Measurements from ENCODE around the gene L3MBTL2.
"Not testable (repeated sequence)": the region's sequence is repeated elsewhere in the genome, so short reads cannot be mapped to it uniquely, and the experiment has no call there.

Gene L3MBTL2

DNA sequence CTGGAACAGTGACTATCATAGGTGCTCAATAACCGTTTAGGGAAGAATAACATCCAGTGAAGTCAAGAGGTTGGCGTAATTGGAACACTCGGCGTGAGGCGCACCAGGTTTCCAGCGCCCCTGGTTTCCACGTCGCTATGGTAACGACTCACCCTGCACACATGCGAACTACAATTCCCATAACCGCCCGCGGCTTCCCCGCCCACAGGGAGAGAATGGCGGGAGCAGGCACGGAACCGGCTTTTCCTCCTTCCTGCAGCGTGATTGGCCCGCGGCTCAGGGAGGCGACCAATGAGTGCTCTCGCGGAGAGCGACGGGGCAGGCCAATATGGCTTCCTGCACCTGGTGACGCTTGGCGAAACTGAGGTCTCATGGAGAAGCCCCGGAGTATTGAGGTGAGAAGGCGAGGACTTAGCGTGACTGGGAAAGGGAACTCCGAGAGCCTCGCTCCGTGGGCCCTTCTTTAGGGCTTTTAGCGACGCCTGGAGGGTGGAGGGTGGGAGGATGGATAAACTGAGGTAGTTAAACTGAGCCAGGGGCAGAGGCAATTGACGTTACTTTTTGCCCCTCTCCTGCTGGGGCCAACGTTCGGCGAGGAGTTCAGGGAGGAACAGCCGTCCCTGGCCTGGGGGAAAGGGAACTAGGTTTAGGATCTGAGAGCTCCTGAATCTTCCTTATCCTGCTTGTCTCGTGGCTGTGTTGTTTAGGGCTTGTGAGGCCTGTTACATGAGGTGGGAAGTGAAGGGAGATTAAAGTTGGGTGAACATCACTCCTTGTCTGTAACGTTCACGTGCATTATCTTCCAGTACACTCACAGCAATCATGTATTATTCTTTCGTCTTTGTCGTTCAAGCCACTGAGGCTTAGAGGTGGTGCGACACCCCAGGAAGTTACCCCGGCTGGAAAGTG, at the start of gene L3MBTL2:
Gene L3MBTL2 (plus strand): TSS at position 321 of the 909 bp plus-strand sequence. CDS start 51 bp downstream, at position 372.
- peak; percentile 100 for DNase-seq (ENCODE audit: low spot score)

DNA sequence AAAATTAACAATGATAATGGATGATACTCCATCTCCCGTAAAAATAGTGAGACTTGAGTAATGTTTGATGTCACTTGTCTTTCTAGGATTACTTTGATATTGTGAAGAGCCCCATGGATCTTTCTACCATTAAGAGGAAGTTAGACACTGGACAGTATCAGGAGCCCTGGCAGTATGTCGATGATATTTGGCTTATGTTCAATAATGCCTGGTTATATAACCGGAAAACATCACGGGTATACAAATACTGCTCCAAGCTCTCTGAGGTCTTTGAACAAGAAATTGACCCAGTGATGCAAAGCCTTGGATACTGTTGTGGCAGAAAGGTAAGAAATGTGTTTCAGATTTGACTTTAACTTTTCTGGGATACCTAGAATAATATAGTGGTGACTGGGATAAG, 48.0 kb upstream of the L3MBTL2 start:
- DNase-seq (ENCODE audit: low spot score), result no peak

DNA sequence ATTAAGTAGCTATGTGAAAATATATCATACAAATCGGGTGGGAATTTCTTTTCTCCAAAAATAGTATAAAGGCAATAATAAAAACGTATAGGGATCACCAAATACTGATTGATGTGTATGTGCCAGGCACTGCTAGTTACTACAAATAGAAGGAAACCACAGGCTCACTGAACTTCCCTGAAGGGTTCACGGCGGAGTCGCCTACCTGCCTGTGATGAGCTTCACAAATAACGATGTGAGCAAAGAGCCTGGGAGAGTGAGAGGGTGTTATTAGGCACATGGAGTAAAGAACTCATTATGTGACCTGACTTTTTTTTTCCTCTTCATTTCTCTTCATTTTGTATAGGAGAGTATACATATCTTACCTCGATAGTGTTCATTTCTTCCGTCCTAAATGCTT, 36.0 kb upstream of the L3MBTL2 start:
- DNase-seq (ENCODE audit: low spot score), result no peak

DNA sequence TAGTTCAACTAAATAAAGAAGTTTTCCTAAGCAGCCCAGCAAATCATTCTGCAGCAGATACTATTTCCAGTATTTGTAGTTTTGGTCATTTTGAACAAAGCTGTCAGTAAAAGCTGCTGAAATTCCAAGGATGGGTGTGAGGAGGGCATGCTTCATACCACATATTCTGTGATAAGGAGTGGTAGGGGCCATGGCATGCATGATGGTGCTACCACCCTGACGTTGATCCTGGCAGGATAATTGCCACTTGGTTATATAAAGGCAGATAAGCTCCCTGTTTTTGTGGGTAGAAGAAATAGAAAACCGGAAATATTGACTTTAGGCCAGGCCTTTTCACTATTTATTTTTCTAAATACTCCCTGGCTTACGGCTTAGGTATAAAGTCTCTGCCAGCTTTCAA, 33.1 kb upstream of the L3MBTL2 start:
- no peak for DNase-seq (ENCODE audit: low spot score)

DNA sequence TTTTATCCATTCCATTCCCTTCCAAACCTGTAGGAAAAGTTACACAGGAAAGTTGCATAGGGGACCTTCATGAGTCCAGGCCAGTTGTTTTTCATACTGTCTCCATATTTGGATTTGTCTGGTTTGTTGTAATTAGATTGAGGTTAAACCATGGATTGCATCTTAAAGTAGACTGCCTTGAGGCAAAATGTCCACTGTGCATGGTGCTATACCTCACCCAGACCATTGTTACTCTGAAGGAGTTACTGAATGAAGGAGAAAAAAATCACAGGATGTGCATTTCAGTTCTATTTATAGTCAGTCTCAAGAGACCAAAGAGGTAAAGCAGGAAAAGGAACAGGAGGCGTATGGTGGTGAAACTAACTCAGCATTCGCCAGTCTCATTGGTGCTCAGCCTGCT, 29.6 kb upstream of the L3MBTL2 start:
- DNase-seq (ENCODE audit: low spot score), result no peak

DNA sequence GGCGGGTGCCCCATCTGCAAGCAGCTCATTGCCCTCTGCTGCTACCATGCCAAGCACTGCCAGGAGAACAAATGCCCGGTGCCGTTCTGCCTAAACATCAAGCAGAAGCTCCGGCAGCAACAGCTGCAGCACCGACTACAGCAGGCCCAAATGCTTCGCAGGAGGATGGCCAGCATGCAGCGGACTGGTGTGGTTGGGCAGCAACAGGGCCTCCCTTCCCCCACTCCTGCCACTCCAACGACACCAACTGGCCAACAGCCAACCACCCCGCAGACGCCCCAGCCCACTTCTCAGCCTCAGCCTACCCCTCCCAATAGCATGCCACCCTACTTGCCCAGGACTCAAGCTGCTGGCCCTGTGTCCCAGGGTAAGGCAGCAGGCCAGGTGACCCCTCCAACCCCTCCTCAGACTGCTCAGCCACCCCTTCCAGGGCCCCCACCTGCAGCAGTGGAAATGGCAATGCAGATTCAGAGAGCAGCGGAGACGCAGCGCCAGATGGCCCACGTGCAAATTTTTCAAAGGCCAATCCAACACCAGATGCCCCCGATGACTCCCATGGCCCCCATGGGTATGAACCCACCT, 28.0 kb upstream of the L3MBTL2 start:
- no peak for DNase-seq (ENCODE audit: low spot score)

DNA sequence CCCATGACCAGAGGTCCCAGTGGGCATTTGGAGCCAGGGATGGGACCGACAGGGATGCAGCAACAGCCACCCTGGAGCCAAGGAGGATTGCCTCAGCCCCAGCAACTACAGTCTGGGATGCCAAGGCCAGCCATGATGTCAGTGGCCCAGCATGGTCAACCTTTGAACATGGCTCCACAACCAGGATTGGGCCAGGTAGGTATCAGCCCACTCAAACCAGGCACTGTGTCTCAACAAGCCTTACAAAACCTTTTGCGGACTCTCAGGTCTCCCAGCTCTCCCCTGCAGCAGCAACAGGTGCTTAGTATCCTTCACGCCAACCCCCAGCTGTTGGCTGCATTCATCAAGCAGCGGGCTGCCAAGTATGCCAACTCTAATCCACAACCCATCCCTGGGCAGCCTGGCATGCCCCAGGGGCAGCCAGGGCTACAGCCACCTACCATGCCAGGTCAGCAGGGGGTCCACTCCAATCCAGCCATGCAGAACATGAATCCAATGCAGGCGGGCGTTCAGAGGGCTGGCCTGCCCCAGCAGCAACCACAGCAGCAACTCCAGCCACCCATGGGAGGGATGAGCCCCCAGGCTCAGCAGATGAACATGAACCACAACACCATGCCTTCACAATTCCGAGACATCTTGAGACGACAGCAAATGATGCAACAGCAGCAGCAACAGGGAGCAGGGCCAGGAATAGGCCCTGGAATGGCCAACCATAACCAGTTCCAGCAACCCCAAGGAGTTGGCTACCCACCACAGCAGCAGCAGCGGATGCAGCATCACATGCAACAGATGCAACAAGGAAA, 27.3 kb upstream of the L3MBTL2 start:
- no peak for DNase-seq (ENCODE audit: low spot score)

DNA sequence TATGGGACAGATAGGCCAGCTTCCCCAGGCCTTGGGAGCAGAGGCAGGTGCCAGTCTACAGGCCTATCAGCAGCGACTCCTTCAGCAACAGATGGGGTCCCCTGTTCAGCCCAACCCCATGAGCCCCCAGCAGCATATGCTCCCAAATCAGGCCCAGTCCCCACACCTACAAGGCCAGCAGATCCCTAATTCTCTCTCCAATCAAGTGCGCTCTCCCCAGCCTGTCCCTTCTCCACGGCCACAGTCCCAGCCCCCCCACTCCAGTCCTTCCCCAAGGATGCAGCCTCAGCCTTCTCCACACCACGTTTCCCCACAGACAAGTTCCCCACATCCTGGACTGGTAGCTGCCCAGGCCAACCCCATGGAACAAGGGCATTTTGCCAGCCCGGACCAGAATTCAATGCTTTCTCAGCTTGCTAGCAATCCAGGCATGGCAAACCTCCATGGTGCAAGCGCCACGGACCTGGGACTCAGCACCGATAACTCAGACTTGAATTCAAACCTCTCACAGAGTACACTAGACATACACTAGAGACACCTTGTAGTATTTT, 26.6 kb upstream of the L3MBTL2 start:
- DNase-seq (ENCODE audit: low spot score), result no peak

DNA sequence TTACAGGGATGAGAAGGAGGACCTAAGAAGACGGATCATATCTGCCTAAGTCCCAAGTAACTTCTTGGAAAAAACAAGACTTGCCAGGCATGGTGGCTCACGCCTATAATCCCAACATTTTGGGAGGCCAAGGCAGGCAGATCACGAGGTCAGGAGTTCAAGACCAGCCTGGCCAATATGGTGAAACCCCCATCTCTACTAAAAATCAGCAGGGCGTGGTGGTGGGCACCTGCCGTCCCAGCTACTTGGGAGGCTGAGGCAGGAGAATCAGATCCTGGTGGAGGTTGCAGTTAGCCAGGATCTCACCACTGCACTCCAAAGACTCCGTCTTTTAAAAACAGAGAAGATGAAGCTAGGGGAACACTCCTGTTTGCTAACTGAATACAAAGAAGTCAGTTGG, 24.8 kb upstream of the L3MBTL2 start:
- not testable (repeated sequence) for DNase-seq (ENCODE audit: low spot score)

DNA sequence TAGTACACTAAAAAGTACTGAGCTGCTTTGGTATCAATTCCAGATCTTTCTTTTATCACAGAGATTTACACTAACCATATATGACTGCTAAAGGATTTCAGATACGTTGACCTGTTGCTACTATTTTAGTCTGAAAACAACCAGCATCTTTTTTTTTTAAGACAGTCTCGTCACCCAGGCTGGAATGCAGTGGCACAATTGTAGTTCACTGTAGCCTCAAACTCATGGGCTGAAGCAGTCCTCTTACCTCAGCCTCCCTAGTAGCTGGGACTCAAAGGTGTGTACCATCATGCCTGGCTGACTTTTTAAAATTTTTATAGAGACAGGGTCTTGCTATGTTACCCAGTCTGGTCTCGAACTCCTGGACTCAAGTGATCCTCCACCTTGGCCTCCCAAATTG, 24.2 kb upstream of the L3MBTL2 start:
- no peak for DNase-seq (ENCODE audit: low spot score)

DNA sequence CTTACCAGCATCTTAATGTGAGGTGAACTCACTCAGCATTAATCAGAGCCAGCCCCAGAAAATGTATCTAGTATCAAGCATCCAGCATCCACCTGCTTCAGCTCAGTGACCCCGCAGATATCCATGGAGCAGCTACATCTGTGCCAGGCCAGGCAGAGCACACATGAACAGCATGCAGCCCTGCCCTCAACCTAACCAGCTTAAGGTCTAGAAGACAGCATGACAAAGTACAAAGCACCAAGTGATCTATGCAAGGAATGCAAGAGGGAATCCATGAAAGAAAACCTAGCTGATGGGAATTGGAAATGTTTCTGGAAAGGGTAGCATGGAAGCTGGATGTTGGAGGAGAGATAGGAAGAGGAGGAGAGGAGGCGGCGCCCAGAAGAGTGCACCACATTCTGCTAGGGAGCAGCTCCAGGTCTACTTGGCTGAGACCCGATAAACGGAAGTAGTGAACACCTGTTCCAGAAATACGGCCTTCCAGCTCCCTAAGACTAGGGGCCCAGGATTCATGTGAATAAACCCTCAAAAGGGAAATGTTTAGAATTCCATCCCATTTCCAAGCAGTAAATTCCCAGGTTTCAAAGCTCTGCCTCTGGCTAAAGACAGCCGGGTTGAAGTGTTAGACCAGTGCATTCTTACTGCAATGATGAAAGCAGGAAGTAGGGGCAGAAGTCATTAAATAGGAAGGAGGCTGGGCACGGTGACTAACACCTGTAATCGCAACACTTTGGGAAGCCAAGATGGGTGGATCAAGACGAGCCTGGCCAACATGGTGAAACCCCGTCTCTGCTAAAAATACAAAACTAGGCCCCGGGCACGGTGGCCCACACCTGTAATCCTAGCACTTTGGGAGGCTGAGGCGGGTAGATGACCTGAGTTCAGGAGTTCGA, 23.5 kb upstream of the L3MBTL2 start:
- no peak for DNase-seq (ENCODE audit: low spot score)

DNA sequence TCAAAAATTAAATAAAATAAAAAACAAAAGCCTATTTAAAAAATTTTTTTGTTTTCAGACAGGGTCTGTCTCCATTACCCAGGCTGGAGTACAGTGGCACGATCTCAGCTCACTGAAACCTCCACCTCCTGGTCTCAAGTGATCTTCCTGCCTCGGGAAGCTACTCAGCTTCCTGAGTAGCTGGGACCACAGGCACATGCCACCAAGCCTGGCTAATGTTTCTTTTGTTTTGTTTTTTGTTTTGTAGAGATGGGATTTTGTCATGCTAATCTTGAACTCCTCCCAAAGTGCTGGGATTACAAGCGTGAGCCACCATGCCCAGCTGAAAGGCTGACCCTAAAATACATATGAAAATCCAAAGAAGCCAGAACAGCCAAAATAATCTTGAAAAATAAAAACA, 20.4 kb upstream of the L3MBTL2 start:
- no peak for DNase-seq (ENCODE audit: low spot score)

DNA sequence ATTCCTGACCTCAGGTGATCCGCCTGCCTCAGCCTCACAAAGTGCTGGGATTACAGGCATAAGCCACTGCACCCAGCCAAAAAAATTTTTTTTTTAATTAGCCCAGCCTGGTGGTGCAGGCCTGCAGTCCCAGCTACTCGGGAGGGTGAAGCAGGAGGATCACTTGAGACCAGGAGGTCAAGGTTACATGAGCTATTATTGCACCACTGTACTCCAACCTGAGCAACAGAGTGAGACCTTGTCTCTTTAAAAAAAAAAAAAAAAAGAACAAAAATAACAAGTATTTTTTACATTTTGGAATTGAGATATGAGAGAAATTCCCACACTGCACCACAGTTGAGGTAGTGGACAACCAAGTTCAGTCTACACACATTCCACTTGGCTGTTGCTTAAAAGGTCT, 13.6 kb upstream of the L3MBTL2 start:
- DNase-seq (ENCODE audit: low spot score), result no peak

DNA sequence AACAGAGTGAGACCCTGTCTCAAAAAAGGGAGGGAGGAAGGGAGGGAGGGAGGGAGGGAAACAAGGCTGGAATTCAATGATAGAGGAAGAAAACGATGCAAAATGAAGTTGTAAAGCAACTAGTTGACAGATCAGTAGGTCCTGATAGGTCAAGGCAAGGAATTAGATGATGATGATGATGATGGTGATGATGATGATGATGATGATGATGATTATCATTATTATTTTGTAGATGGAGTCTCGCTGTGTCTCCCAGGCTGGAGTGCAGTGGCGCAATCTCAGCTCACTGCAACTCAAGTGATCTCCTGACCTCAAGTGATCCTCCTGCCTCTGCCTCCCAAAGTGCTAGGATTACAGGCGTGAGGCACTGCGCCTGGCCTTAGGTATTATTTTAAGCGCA, 11.3 kb upstream of the L3MBTL2 start:
- DNase-seq (ENCODE audit: low spot score), result no peak

DNA sequence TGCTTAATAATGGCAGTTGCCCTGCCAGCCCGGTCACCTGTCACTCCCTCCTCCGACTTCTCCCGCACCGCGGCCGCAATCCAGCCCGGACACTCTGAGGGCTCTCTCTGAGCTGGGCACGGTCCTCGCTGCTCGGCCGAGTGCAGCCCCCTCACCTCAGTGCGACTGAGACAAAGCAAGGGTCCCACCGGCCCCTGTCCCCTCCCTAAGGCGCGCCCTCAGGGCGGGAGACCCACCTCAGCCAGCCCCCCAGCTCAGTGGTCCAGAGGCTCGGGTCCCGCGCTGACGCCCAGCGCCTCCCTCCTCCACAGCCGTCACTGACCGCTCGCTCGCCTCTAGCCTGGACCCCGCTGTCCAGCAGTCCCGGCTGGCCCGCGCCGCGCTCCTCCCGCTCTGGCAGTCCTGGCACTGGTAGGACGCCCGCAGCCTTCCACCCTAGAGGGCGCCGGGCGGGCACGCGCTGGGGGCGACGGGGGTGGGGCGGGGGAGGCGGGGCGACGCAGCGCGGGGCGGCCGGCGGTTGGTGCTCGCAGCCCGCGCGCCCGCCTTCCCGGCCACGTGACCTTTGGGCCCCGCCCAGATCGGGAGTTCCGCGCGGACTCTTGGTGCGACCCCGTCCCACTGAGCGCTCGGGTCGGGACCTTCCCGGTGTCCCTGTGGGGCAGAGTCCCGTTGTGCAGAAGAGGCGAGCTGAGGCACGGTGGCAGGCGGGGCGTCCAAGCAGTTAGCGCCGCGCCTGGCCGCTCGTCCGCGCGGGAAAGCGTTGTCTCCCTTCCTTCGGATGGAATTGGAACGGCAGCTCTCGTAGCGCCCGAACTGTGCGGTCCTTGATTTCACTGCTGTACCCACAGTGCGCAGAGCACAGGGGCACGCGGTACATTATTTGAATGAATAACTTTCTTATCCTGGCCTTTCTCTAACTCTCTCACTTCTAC, 7.8 kb upstream of the L3MBTL2 start:
- DNase-seq (ENCODE audit: low spot score), result peak; percentile 70

DNA sequence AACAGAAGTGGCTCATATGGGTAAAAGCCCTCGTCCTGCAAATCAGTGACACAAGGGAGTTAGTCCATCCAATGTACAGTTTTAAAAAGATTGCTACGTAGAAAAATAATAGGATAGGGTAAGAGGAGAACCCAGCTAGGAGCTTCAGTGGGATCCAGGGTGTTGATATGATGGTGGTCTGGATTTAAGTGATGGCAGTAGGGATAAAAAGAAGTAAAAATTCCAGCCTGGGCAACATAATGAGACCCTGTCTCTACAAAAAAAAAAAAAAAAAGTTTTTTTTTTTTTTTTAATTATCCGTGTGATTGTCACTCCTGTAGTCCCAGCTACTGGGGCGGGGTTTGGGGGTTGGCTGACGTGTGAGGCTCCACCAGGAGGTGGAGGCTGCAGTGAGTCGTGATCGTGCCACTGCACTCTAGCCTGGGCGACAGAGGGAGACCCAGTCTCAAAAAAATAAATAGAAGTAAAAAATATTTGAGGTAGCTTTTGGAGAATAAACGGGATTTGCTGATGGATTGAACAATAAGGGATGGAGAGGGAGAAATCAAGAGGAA, 7.0 kb upstream of the L3MBTL2 start:
- DNase-seq (ENCODE audit: low spot score), result peak; percentile 45

DNA sequence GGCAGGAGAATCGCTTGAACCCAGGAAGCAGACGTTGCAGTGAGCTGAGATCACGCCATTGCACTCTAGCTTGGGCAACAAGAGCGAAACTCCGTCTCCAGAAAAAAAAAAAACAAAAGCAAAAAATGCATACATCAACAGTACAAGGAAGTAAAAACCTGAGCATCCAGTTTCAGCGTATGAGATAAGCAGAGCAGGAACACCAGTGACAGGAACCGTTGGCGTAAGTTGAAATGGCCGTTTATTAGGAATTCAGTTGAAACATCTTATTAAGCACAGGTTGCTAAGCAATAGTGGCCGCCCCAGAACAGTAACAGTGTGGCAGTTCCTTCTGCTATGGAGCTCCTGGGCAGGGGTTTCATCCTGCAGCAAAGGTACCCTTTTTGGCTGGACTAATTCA, 4.0 kb upstream of the L3MBTL2 start:
- no peak for DNase-seq (ENCODE audit: low spot score)

DNA sequence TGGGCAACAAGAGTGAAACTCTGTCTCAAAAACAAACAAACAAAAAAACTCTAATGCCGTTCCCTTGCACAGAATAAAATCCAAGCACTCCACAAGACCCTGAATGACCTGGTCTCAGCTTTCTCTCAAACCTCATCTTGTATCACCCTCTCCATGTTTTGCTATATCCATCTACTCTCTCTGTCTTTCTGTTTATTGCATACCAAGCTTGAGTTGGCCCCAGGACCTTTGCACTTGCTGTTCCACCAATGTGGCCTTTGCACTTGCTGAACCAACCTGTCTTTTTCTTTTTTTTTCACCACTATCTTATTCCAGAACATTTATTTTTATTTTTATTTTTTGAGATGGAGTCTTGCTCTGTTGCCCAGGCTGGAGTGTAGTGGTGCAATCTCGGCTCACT, 2.0 kb upstream of the L3MBTL2 start:
- no peak for DNase-seq (ENCODE audit: low spot score)

DNA sequence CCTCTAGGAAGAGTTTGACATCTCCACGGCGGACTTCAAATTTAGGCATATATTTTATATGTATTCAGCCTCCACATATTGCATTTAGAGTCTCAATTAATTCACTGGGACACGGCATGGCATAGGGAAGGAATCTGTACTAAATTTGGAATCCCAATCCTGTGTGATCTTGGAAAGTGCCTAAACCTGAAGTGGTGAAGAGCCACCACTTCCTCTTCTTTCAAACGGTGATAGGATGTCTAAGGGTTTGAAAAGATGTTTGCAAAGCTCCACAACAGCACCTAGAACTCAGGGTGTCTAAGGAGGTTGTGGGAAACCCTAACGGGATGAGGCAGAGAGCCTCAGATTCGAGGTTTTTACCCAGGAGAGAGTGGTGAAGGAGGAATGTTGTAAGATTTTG, 1.0 kb upstream of the L3MBTL2 start:
- no peak for DNase-seq (ENCODE audit: low spot score)

DNA sequence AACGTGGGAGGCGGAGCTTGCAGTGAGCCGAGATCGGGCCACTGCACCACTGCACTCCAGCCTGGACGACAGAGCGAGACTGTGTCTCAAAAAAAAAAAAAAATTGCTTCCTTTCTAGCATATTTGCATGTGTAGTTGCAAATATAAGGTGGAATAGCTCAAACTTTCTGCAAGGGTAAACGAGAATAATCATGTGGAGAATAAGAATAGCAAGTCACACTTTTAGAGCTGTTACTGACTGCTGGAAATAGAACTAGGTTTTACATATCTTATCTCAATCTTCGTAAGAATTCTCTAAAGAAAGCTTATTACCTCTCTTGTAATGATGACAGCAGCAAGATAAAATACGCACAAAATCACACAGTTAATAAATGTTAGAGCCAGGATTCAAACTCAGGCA, 1.6 kb downstream of the L3MBTL2 start:
- no peak for DNase-seq (ENCODE audit: low spot score)

Measured in activated CD4-positive, alpha-beta T cell treated with anti-CD3 and anti-CD28 coated beads, Interleukin-2, Interleukin-4, amounts not matched to agents 100 ng/mL and 50 ng/mL, durations not matched to agents 16 hours and 8 hours (primary cell).